ENCODE data around the gene MRPL12.
"Not testable (repeated sequence)": the region's sequence is repeated elsewhere in the genome, so short reads cannot be mapped to it uniquely, and the experiment has no call there.

Gene MRPL12

GRCh38 chr17:81702934-81703746 is at the start of gene MRPL12:
Gene MRPL12 (plus strand): TSS chr17:81703367. CDS start chr17:81703502, 135 bp downstream.
- DNase-seq, result peak; percentile 91

GRCh38 chr17:81655378-81656117 is 47.6 kb upstream of the MRPL12 start:
- DNase-seq, result no peak

DNA sequence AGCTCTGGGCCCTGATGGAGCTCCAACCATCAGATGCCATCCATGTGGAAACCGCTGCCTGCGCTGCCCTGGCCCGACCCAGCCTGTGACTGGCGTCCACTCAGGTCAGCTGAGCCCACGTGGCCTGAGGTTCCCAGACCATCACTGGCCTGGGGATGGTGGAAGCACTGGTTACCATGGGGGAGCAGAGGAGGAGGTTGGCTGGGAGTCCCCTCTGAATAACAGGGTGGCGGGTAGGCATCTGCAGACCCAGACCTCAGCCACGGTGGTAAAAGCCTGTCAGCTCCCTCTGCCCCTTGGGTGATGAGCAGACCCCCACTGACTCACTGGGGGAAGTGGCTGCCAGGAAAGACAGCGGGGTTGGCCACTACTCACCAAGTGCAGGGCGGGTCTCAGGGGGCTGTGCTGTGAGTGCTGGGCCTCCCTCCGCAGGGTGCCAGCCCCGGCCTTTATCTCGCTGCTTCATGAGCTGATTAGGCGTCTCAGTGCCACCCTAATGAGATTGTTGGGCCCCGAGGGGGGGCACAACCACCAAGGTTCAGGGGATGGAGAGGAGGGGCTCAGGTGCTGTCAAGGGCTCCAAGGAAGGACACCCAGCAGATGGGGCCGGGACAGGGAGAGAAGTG is 46.9 kb upstream of the MRPL12 start, which contains the start of gene PDE6G:
PDE6G (minus strand) TSS at position 425 of the 626 bp plus-strand sequence. CDS start 3,237 bp downstream, outside the sequence.
- DNase-seq, result no peak

DNA sequence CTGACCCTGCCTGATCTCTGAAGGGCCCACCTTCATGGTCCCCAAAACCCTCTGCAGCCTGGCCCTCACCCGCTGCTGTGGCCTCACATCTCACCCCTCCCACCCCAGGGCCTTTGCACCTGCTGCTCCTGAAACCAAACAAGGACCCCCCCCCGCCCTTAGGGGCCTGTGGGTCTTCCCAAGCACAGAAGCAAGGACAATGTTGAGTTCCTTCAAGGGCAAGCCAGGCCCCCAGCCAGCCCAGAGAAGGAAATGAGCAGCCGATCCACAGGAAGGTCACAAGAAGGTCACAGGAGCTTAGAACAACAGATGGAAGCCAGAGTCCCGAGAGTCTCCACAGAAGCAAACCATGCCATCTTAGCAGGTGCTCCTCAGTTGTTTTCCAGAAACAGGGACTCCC is 46.3 kb upstream of the MRPL12 start:
- no peak for DNase-seq

GRCh38 chr17:81659038-81659437 is 44.1 kb upstream of the MRPL12 start:
- DNase-seq, result no peak

DNA sequence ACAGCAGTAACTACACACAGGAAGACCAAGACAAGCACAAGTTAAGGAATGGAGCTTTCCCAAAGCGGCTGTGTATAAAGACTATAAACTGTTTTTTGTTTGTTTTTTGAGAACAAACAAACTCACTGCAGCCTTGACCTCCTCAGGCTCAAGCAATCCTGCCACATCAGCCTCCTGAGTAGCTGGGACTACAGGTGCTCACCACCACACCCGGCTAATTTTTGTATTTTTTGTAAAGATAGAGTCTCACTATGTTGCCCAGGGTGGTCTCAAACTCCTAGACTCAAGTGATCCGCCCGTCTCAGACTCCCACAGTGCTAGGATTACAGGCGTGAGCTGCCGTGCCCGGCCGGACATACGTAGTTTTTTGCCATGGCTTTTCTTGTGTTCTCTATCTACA is 42.7 kb upstream of the MRPL12 start:
- no peak for DNase-seq

DNA sequence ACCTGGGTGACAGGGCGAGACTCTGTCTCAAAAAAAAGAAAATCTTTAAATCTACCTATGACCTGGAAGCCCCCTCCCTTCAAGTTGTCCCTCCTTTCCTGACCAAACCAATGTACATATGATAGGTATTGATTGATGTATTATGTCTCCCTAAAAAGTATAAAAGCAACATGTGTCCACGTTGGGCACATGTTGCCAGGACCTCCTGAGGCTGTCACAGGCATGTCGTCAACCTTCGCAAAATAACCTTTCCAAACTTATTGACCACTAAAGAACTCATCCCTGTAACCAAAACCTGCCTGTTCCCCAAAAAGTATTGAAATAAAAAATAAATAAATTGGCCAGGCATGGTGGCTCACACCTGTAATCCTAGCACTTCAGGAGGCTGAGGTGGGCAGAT is 41.2 kb upstream of the MRPL12 start:
- DNase-seq, result no peak

DNA sequence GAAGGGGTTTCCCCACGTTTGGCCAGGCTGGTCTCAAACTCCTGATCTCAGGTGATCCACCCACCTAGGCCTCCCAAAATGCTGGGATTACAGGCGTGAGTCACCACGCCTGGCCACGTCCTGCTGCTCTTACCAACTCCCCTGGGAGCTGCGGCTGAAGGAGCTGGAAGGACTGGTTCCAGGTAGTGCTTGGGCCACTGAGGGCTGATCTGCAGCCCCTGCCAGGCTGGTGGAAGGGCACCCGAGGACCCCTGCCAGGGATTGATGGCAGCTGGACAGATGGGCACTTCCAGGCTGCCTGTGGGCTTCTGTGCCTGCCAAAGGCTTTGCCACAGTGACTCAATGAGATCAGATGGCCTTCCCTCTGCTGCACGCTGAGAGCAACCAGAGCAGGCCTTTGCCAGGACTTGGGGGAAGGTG is 39.1 kb upstream of the MRPL12 start:
- no peak for DNase-seq

GRCh38 chr17:81665205-81666091 is 37.7 kb upstream of the MRPL12 start:
- peak; percentile 48 for DNase-seq

DNA sequence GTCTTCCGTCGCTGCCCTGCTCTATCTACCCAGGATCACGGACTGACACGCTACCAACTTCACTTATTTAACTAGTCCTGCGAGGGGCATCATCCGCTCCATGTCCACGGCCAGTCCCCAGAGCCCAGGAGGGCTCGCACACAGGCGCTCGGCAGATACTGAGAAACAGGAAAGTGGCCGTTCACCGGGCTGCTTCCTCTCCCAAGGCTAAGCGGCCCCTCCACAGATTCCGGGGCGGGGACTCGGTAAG is 37.1 kb upstream of the MRPL12 start:
- DNase-seq, result no peak

DNA sequence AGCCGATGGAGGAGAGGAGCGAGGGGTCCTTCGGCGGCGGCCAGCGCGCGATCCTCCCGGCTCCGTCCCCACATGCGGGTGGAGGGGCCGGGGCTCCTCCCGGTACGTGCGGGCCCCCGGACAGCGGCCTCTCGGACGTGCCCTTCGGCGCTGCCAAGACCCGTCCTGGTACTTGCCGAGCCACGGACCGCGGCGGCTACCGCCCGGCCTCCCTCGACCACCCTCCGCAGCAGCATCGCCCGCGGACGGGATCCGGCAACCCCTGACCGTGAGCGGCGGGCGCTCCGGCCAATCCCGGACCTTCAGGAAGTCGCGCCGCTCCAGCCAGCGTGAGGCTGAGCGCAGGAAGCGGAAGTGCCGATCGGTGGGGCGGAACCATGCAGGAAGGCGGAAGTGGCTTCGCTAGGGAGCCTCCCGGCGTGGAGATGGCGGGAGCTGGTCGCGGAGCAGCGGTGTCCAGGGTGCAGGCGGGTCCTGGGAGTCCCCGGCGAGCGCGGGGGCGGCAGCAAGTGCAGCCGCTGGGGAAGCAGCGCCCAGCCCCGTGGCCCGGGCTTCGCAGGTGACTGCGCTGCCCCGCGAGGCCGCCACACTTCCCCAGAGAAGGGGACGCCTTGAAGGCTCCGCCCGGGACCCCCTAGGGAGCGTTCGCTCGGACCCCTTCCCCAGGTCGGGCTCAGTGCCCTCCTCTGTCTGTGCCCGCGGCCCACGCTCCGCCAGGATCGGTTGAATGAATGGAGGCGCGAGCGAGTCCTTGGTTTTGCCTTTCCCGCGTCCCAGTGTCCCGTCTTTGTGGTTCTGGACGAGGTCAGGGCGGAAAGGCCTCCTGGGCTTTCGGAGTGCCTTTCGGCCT is 36.6 kb upstream of the MRPL12 start, which contains the start of the genes CCDC137 and OXLD1:
CCDC137 (plus strand) TSS at position 396 of the 850 bp plus-strand sequence; CDS start at position 426, 30 bp downstream.
OXLD1 (minus strand) TSS at position 264 of the 850 bp plus-strand sequence; CDS start at position 236, 28 bp downstream.
- DNase-seq, result peak; percentile 89

- no peak for DNase-seq
Measured at GRCh38 chr17:81667754-81668153, 35.4 kb upstream of the MRPL12 start.

DNA sequence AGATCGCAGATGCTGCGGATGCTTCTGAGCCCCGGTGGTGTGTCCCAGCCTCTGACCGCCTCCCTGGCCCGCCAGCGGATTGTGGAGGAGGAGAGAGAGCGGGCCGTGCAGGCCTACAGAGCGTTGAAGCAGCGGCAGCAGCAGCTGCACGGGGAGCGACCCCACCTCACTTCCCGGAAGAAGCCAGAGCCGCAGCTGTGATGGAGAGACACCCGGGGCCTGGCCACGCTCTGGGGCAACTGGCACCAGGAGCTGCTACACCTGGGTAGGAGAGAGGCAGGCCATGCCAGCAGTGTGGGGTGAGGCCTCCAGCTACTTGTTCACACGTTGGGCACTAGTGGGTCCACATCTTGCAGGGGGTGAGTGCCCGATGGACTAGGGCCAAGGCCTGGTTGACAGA is 30.7 kb upstream of the MRPL12 start:
- DNase-seq, result no peak

DNA sequence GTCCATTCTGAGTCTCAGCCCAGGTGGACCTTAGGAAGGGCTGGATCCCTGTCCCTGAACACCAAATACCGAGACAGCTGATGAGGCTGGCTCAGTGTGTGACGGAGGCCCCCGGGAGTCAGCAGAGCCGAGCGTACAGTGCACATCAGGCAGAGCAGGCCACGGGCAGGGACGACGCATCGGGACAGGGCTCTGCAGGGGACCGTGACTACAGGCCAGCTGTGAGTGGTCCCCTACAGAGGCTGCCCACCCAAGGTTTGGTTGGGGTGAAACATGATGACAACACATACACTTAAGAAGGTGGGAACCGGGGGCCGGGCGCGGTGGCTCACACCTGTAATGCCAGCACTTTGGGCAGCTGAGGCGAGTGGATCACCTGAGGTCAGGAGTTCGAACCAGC is 30.2 kb upstream of the MRPL12 start:
- DNase-seq, result no peak

DNA sequence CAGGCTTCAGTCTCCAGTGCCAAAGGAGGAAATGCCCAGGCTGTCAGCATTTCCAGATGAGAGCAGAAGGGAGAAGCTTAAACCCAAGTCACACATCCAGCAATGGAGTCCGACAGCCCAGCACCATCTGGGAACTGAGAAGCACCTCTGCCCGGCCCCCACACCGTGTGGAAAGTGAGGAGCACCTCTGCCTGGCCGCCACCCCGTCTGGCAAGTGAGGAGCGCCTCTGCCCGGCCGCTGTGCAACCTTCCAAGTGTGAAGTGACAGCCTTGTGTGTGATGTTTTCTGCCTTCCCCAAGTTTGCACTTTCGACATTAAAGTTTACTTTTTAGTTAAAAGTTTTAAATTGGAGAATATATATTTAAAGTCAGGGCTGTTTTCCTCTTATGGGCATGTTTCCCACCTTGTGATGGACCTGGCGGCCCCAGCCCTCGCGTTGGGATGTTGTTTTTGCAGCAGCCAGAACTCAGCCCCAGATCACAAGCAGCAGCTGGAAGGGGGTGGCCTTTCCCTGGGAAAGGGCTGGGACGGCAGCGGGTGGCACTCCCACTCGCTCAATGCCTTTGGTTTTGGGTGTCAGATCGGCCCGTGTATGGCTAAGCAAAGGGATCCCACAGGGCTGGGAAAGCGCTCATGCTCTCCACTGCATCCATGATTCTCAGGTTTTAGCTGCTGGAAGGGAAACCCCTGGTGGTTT is 29.5 kb upstream of the MRPL12 start:
- DNase-seq, result no peak

- not testable (repeated sequence) for DNase-seq
Measured at GRCh38 chr17:81675515-81676221, 27.5 kb upstream of the MRPL12 start.

DNA sequence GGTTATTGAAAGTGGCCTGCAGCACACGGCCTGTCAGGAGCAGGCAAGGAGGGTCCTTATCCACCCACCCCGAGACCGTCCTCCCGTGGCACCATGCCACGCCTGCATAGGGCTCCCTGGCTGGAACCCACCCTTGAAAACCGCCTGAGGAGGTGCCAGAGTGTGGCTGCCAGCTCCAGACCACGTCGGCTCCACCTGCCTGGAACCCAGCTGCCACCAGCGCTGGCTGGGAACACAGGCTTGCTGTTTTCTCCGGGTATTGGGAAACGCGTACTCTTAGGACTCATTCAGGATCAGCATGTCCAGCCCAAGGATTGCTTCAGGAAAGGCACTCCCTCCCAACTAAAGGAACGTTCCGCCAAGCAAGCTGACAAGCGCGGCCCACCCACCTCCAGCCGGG is 26.3 kb upstream of the MRPL12 start:
- no peak for DNase-seq

DNA sequence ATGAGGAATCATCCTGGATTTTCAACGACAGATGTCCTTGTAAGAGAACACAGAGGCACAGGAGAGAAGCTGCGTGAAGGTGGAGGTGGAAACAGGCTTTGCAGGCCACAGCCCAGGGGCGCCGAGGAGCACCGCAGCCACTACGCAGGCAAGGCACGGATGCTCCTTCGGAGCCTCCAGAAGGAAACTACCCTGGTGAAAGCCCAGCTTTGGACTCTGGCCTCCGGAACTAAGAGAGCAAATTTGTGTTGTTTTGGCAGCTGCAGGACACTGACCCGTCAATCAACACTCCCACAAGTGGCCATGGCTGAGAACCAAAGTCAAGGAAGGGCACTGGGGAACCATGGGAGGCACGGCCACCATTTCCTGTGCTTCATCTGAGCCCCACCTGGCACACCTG is 23.0 kb upstream of the MRPL12 start:
- DNase-seq, result no peak

GRCh38 chr17:81681672-81682071 is 21.5 kb upstream of the MRPL12 start:
- no peak for DNase-seq

DNA sequence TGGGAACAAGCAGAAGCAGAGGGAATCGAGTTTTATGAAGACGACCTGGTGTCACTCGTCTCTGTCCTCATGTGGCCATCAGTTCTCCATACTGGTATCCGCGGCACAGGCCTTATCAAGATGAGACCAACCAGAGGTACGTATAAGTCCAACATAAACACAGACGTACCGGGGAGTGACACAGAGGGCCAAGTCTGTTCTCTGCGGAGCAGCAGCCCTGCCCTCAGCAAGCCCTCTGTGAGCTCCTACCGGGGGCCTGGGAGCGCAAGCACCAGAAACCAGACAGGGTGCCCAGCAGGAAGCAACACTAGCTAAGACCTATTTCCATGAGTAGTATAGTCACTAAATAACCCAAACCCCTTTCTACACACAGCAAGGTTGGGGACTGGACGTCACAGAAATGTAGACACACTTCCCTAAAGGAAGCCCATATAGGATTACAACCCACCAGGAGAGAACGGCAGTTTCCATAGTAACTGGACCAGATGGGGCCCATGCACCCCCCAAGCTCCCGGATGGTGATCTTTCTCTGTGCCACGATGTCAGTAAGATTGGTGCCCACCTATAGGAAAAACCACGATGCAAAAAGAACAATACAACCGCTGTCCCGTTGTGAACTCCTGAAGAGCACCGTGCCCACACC is 20.5 kb upstream of the MRPL12 start:
- DNase-seq, result peak; percentile 23
